H54 (cell line): ENCODE measurements around the gene STRN3.

Experiments used
- DNase-seq: peaks from one replicate; pipeline ENCODE4 v3.0.0; 2011; ENCODE audit warnings: low spot score, mixed read lengths; ENCODE audit not compliant: insufficient read length
- FAIRE-seq: peaks from 3 replicates; lab custom pipeline; 2011; peaks lifted over from hg19 to GRCh38; lab: Jason Lieb, UNC
- POLR2A ChIP-seq: IDR thresholded peaks from 2 replicates; pipeline ENCODE4 v1.6.1; 2011; ENCODE audit warnings: low read depth, mild to moderate bottlenecking, low read length

The STRN3 gene

DNA sequence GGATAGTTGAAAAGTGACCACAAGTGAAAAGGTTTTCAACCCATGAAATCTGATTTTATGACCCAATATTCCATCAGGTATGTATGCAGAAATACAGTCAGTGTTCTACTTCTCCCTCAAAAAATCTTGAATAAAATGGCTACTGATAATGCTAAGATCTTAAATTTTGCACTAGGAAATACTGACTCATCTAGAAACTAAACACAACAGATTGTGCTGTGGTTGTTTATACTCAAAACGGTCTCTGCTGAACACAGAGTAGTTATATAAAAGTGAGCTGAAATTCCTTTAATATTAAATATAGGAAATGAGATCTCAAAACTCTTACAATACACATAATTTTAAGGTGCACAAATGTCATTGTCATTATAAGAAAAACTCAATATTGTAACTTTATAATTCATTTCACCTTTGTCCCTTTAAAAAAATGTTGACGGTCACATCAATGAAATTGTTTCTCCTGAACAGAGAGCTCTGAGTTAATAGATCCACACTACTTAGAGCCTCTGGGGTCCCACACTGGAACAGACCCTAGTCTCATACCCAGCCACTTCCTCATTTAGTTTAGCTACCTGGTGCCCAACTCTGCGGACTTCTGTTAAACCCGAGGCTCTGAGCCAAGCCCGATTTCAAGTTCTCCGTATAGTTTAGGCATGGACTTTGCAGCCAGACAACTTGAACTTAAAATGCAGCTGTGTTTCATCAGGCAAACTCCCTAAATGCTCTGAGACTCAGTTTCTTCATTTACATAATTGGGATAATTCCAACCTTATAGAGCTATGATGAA lies 142.5 kb downstream of the STRN3 start:
- FAIRE-seq (no peak), DNase-seq (no peak)
- no peak for TF ChIP-seq POLR2A

- no peak for DNase-seq
- no peak for TF ChIP-seq POLR2A
Observed at GRCh38 chr14:30882431-30882830, 143.7 kb downstream of the STRN3 start.

DNA sequence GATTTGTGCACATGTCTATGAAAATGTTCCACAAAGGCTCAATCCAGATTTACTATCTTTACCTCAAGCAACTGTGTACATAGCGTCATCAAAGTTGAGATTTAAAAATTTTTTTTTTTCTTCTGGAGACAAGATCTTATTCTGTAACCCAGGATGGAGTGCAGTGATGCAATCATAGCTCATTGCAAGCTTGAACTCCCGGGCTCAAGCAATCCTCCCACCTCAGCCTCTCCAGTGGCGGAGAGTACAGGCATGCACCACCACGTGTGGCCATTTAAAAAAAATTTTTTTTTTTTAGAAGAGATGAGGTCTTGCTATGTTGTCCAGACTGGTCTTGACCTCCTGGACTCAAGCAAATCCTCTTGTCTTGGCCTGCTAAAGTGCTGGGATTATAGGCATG lies 149.5 kb downstream of the STRN3 start:
- no peak for TF ChIP-seq POLR2A
- DNase-seq (no peak), FAIRE-seq (no peak)

More at GRCh38 chr14:30882431-30882830, 143.7 kb downstream of the STRN3 start:
- no peak for FAIRE-seq

- no peak for TF ChIP-seq POLR2A
- FAIRE-seq (no peak), DNase-seq (no peak)
Observed at GRCh38 chr14:30875788-30876053, 150.5 kb downstream of the STRN3 start.

- TF ChIP-seq POLR2A, result no peak
- no peak for FAIRE-seq
- no peak for DNase-seq
Observed at GRCh38 chr14:30874999-30875787, 151.0 kb downstream of the STRN3 start.

DNA sequence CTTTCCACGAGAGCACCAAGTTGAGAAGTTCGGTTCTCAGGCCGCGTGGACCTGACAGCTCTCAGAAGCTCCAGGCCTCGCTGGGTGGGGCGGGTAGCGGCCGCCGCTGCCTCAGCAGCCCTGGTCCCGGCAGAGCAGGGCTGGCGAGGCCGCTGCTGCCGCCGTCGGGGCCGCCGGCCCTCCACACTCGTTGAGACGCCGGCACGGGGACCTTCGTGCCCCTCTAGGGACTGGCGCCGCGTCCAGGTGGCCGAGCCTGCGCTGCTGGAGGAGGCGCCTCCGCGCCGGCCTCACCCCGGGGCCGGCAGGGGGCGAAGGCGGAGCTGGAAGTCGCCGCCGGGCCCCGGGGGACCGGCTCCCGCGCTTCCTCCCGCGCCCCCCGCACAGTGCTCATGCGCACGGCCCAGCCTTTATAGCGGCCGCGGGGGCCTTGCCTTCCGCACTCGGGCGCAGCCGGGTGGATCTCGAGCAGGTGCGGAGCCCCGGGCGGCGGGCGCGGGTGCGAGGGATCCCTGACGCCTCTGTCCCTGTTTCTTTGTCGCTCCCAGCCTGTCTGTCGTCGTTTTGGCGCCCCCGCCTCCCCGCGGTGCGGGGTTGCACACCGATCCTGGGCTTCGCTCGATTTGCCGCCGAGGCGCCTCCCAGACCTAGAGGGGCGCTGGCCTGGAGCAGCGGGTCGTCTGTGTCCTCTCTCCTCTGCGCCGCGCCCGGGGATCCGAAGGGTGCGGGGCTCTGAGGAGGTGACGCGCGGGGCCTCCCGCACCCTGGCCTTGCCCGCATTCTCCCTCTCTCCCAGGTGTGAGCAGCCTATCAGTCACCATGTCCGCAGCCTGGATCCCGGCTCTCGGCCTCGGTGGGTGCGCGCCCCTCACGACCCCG lies 151.8 kb downstream of the STRN3 start, which contains the start of gene COCH:
Gene COCH, plus strand, starts transcription at position 440 of the 879 bp plus-strand sequence. Its CDS starts 380 bp downstream, at position 820.
- TF ChIP-seq POLR2A, result no peak
- FAIRE-seq (no peak), DNase-seq (no peak)

DNA sequence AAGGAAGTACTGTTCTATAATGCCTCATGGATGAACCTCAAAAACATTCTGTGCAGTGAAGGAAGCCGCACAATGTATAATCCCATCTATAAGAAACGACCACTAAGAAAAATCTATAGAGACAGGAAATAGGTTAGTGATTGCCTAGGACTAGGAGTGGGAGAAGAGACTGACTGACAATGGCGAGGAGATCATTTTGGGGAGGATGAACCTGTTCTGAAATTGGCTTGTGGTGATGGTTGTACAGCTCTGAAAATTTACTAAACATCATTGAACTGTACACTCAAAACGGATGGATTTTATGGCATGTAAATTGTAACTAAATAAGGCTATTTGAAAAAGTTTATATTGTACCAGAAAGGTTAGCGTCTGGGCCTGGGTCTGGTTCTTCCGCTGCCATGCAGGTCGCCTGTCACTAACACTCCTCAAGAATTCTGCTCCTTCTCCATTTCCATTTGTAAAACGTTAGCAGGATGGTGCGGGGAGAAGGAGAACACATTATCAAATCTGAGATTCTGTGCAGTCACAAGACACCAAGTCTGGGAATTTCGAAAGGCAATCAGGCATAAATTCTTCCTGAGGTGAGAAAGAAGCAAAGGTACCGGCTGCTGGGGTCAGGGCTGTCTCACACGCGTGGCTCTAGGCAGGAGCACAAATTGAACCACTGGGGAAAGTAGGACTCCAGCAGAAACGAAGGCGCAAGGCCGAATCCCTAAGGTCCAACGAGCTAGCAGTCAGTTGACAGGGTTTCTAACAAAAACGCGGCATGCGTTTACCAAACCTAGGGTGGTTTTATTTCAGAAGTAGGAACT lies 152.7 kb downstream of the STRN3 start:
- no peak for DNase-seq
- FAIRE-seq, result no peak
- no peak for TF ChIP-seq POLR2A

DNA sequence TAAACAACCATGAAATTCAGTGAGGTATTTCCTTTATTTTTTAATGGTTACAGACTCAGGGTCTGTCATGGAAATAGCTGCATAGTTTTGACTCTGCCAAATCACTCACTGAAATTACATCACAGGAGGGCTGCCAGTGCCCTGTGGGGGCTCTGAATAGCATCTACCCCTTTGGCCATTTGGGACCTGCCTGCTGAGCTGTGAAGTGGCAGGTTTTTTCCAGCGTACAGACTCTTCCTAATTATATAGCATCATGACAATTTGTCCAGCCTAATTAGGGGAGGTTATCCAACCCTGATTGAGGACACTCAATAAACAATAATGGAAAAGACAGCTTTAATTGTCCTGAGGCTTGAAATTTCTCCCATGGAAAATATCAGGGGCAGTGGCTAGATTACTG lies 153.6 kb downstream of the STRN3 start:
- no peak for DNase-seq
- FAIRE-seq, result no peak
- TF ChIP-seq POLR2A, result no peak

DNA sequence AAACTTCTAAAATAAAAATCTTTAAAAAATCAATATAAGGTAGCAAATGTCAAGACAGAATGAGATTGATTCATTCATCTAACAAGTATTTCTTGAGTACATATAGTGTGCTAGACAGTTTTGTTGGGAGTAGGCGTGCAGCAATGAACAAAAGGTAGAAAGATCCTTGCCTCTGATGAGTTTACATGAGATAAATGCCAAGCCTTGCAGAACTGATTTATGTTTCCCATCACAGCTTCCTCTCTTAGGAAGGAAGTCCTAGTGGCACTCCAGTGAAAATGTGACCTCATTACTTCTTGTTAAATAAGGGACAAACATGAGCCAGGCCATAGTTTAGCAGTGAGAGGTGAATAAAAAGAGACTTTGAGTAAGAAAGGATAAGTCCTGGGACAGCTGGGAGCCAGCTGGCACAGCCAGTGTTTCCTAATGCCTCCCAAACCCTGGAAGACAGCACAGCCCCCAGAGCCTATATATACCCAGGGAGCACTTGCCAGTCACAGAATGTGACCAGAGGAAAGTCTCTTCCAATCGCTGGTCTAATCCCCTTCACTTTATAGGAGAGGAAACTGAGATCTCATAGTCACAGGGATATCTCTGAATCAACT lies 156.5 kb downstream of the STRN3 start:
- FAIRE-seq (no peak), DNase-seq (no peak)
- no peak for TF ChIP-seq POLR2A

GRCh38 chr14:30868736-30869135 lies 157.4 kb downstream of the STRN3 start:
- FAIRE-seq, result no peak
- TF ChIP-seq POLR2A, result no peak

GRCh38 chr14:30864934-30865333 lies 161.2 kb downstream of the STRN3 start:
- TF ChIP-seq POLR2A, result no peak
- no peak for DNase-seq
- no peak for FAIRE-seq

More at GRCh38 chr14:30868736-30869135, 157.4 kb downstream of the STRN3 start:
- DNase-seq, result no peak

DNA sequence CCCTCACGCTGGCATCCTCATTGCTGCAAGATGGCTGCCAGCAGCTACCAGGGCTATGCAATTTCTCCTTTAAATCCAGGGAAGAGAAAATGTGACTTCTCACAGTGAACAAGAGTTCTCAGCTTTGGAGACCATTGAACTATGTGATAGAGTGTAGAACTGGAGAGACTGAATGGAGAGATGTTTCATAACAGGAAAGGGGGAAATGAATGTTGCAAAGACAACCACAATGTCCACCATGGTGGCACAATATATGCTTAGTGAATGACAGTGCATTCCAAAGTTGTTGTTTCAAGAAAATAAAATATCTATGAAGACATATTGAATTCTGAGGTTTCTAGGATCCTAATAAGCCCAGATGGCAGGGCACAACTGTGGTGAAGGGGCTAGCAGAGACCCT lies 165.0 kb downstream of the STRN3 start:
- FAIRE-seq (no peak), DNase-seq (no peak)
- TF ChIP-seq POLR2A, result no peak
